Pancreas (tissue), 10 donors: ENCODE measurements around the gene PDP2. TPM values are rescaled to one million over a fixed set of nuclear protein-coding genes. Genes with fewer than 3 reads are reported as not detected.
A peak's percentile ranks its signal among the peaks of the same experiment; 100 is the strongest.

Experiments
- ATAC-seq, 4 donors: fragments of 200-7000 bp; cut with Tn5 transposase; one replicate each; pipeline versions ENCODE4 v1.8.0 to v1.9.1; 2020; ENCODE audit warnings: mild to moderate bottlenecking in 4 of 4, moderate library complexity in 4 of 4
- DNase-seq, 6 donors: peaks; one replicate each; pipeline ENCODE4 v3.0.0-alpha.2; 2020
- FAIRE-seq: peaks from 2 replicates; lab custom pipeline; 2012; peaks lifted over from hg19 to GRCh38; lab: Jason Lieb, UNC
- H3K27ac ChIP-seq, 4 donors: fragments of 200-600 bp; sonication (generic); 1 replicate in 3 of 4; 2 replicates in 1 of 4; pipeline versions ENCODE4 v1.5.0 to v1.8.0; 2020
- H3K27me3 ChIP-seq, 4 donors: fragments of 200-600 bp; one replicate each; pipeline ENCODE4 v1.8.0; 2021
- H3K36me3 ChIP-seq, 3 donors: fragments of 200-600 bp; sonication (generic) in 1 of 3; one replicate each; pipeline versions ENCODE4 v1.5.0 to v1.8.0; 2020 to 2021
- H3K4me1 ChIP-seq, 3 donors: fragments of 200-600 bp; one replicate each; pipeline ENCODE4 v1.8.0; 2021
- H3K4me3 ChIP-seq, 4 donors: fragments of 200-600 bp; sonication (generic) in 2 of 4; one replicate each; pipeline versions ENCODE4 v1.5.0 to v1.8.0; 2020 to 2021
- H3K9me3 ChIP-seq, 4 donors: fragments of 200-600 bp; one replicate each; pipeline ENCODE4 v1.8.0; 2021
- CTCF ChIP-seq, 4 donors: fragments of 200-600 bp; sonication (generic) in 3 of 4; IDR thresholded peaks; one replicate each; pipeline versions ENCODE4 v1.5.0 to v1.8.0; 2021; ENCODE audit warnings: antibody characterized with exemption in 4 of 4
- WGBS, 2 donors: extraction: QIAGEN DNeasy Blood & Tissue Kit; methylation state at CpG; one replicate each; pipeline ENCODE4 v1.1.7; 2013; 5-methylcytosine and 5-hydroxymethylcytosine counted together
- intact Hi-C, 3 donors: fragments of 100-400 bp; cut with DNase I; formaldehyde crosslinking; loops; one replicate each; pipeline versions ENCODE4 v1.11.1 to v1.14.2; 2022
- polyA plus RNA-seq, 2 donors: library from polyadenylated mRNA; stranded (reverse); fragments of 200-250 nt; gene quantifications; one replicate each; pipeline ENCODE4 v1.2.3, GENCODE V29; 2013
- total RNA-seq, 6 donors: library from RNA; stranded (reverse); fragmentation: NEBNext Ultra II Directional in 4 of 6; extraction: Animal tissue kit (Norgen Biotek cat#: 25700) in 4 of 6; gene quantifications; one replicate each; pipeline versions ENCODE4 v1.2.1 to v1.2.4, GENCODE V29; 2021 to 2023
- donor health status: healthy with polysubstance abuse.
- donor health status: DM: no; HTN: no; CAD: no; lungs with moderate emphysema.
- donor health status: DM: no; HTN: no; CAD: no.
- donor health status: control.
- donor health status: control.
- donor health status: Bipolar disorder and iron deficiency.
- donor health status: DM: yes; HTN: yes; CAD: no.
- donor health status: DM: no; HTN: no; CAD: no.
- donor health status: DM: no; HTN: no; CAD: no.
- donor health status: DM: yes; HTN: yes; CAD: no.

PDP2 gene
- total and polyA plus RNA-seq, 8 donors, result 1.6 to 8.5 (median 7.2) TPM

GRCh38 chr16:66936462-66936861 is 56.1 kb downstream of the PDP2 start:
- intact Hi-C loops, result no loop called here
- 56 to 65% methylated on average over 6 of the region's 6 CpGs for WGBS, 2 donors
- TF ChIP-seq CTCF (IDR thresholded peaks at IDR 0.05), result no peak
- Histone ChIP-seq H3K4me1 (peaks cover 4 to 20% (median 11%) of the 10 kb centered on the region in 3 donors), H3K36me3 (peaks cover 0 to 18% (median 13%) of the 10 kb centered on the region in 3 donors), H3K4me3 (peak overlapping the region in 1 of 4 donors; percentile 99), H3K9me3 (no peaks in the 10 kb centered on the region), H3K27ac (no peak overlapping the region), H3K27me3 (no peaks in the 10 kb centered on the region)
- DNase-seq (peak in 1 of 6 donors; percentile 27), ATAC-seq (no peak), FAIRE-seq (no peak)

- Histone ChIP-seq H3K27me3 (no peaks in the 10 kb centered on the region), H3K36me3 (peaks cover 0 to 23% (median 17%) of the 10 kb centered on the region in 3 donors), H3K27ac (no peak overlapping the region), H3K4me3 (no peak overlapping the region), H3K9me3 (no peaks in the 10 kb centered on the region), H3K4me1 (peaks cover 4 to 20% (median 11%) of the 10 kb centered on the region in 3 donors)
- peak in 1 of 6 donors; percentile 8 for DNase-seq
- no peak for TF ChIP-seq CTCF (IDR thresholded peaks at IDR 0.05)
- 67 to 85% methylated on average over 4 of the region's 4 CpGs for WGBS, 2 donors
- ATAC-seq, result no peak
- no peak for FAIRE-seq
- intact Hi-C loops, result no loop called here
Measured at GRCh38 chr16:66936889-66937554, 56.7 kb downstream of the PDP2 start.

- ATAC-seq (no peak), FAIRE-seq (no peak), DNase-seq (peak in 1 of 6 donors; percentile 51)
- no peak for TF ChIP-seq CTCF (IDR thresholded peaks at IDR 0.05)
- no peak overlapping the region for H3K4me3 ChIP-seq
- H3K36me3 ChIP-seq, result peaks cover 0 to 32% (median 21%) of the 10 kb centered on the region in 3 donors
- WGBS, 2 donors, result 92 to 93% methylated on average over 10 of the region's 10 CpGs
- no peaks in the 10 kb centered on the region for H3K9me3 ChIP-seq
- intact Hi-C loops, result no loop called here
- H3K4me1 ChIP-seq, result peaks cover 4 to 20% (median 11%) of the 10 kb centered on the region in 3 donors
- no peaks in the 10 kb centered on the region for H3K27me3 ChIP-seq
- no peak overlapping the region for H3K27ac ChIP-seq
Measured at GRCh38 chr16:66937725-66938337, 57.5 kb downstream of the PDP2 start.

GRCh38 chr16:66939366-66939765 is 59.1 kb downstream of the PDP2 start:
- Histone ChIP-seq H3K27me3 (no peaks in the 10 kb centered on the region), H3K9me3 (no peaks in the 10 kb centered on the region), H3K27ac (no peak overlapping the region), H3K36me3 (peaks cover 0 to 35% (median 27%) of the 10 kb centered on the region in 3 donors), H3K4me3 (no peak overlapping the region), H3K4me1 (peaks cover 0 to 13% (median 4%) of the 10 kb centered on the region in 3 donors)
- no peak for TF ChIP-seq CTCF (IDR thresholded peaks at IDR 0.05)
- no peak for ATAC-seq
- no peak for FAIRE-seq
- peak in 1 of 6 donors; percentile 27 for DNase-seq
- intact Hi-C loops, result no loop called here

GRCh38 chr16:66940236-66940635 is 59.9 kb downstream of the PDP2 start:
- intact Hi-C loops, result no loop called here
- DNase-seq (peak in 1 of 6 donors; percentile 14), FAIRE-seq (no peak), ATAC-seq (no peak)
- Histone ChIP-seq H3K9me3 (no peaks in the 10 kb centered on the region), H3K27me3 (no peaks in the 10 kb centered on the region), H3K27ac (no peak overlapping the region), H3K4me1 (peaks cover 0 to 13% (median 4%) of the 10 kb centered on the region in 3 donors), H3K36me3 (peaks cover 0 to 35% (median 27%) of the 10 kb centered on the region in 3 donors), H3K4me3 (no peak overlapping the region)
- WGBS, 2 donors, result 94% methylated on average over 16 of the region's 16 CpGs
- no peak for TF ChIP-seq CTCF (IDR thresholded peaks at IDR 0.05)
